Left colon (tissue), 2 donors: ENCODE results near the gene CDC14C. TPM values are rescaled to one million over a fixed set of nuclear protein-coding genes. Genes with fewer than 3 reads are reported as not detected.
"Not testable (repeated sequence)": the region's sequence is repeated elsewhere in the genome, so short reads cannot be mapped to it uniquely, and the experiment has no call there.

ENCODE experiments used
- ATAC-seq: fragments of 200-7000 bp; cut with Tn5 transposase; one replicate; pipeline ENCODE4 v1.9.1; 2020; ENCODE audit warnings: mild to moderate bottlenecking, moderate library complexity
- DNase-seq, 2 donors: peaks; one replicate each; pipeline ENCODE4 v3.0.0-alpha.2; 2020
- intact Hi-C, 2 donors: fragments of 100-400 bp; cut with DNase I in 1 of 2; cut with micrococcal nuclease in 1 of 2; formaldehyde crosslinking; loops; one replicate each; pipeline versions ENCODE4 v1.11.2 to v1.14.0; 2022; cut with DNase I, micrococcal nuclease
- long read RNA-seq: library from polyadenylated mRNA; unstranded; transcript quantifications from one replicate; pipeline ENCODE4 v2.0.0, GENCODE V29; 2021
- total RNA-seq, 2 donors: library from RNA; stranded (reverse); fragmentation: NEBNext Ultra II Directional; extraction: Animal tissue kit (Norgen Biotek cat#: 25700); gene quantifications; one replicate each; pipeline ENCODE4 v1.2.1, GENCODE V29; 2021
- donor health status: DM: no; HTN: no; CAD: no.
- donor health status: DM: yes; HTN: yes; CAD: no.

Gene CDC14C
- total RNA-seq = not detected
- long read RNA-seq = 0 reads

GRCh38 chr7:48924433-48924832 is at the start of gene CDC14C:
Gene CDC14C (plus strand): TSS chr7:48924547. CDS start chr7:48924673, 126 bp downstream.
- no peak for ATAC-seq
- intact Hi-C loops = no loop called here
- no peak for DNase-seq

- ATAC-seq = no peak
- intact Hi-C loops = no loop called here
- DNase-seq = peak in 1 of 2 donors; percentile 8
Observed at GRCh38 chr7:48875045-48875916, 49.1 kb upstream of the CDC14C start.

- ATAC-seq (no peak), DNase-seq (no peak)
- intact Hi-C loops = no loop called here
Observed at GRCh38 chr7:48876087-48876486, 48.3 kb upstream of the CDC14C start.

- ATAC-seq (no peak), DNase-seq (no peak)
- intact Hi-C loops = no loop called here
Observed at GRCh38 chr7:48880851-48881250, 43.5 kb upstream of the CDC14C start.

GRCh38 chr7:48887500-48887899 is 36.8 kb upstream of the CDC14C start:
- ATAC-seq = no peak
- DNase-seq = no peak

GRCh38 chr7:48894574-48894973 is 29.8 kb upstream of the CDC14C start:
- no peak for DNase-seq
- intact Hi-C loops = no loop called here
- ATAC-seq = no peak

More at GRCh38 chr7:48887500-48887899, 36.8 kb upstream of the CDC14C start:
- intact Hi-C loops = no loop called here

- no peak for ATAC-seq
- intact Hi-C loops = no loop called here
- no peak for DNase-seq
Observed at GRCh38 chr7:48899932-48900331, 24.4 kb upstream of the CDC14C start.

GRCh38 chr7:48901966-48902365 is 22.4 kb upstream of the CDC14C start:
- ATAC-seq = no peak
- intact Hi-C loops = no loop called here
- no peak for DNase-seq

- intact Hi-C loops = no loop called here
- no peak for ATAC-seq
Observed at GRCh38 chr7:48904975-48905374, 19.4 kb upstream of the CDC14C start.

GRCh38 chr7:48905686-48906085 is 18.7 kb upstream of the CDC14C start:
- ATAC-seq, DNase-seq, intact Hi-C loops: not testable (repeated sequence)

More at GRCh38 chr7:48904975-48905374, 19.4 kb upstream of the CDC14C start:
- no peak for DNase-seq

GRCh38 chr7:48909887-48910286 is 14.5 kb upstream of the CDC14C start:
- ATAC-seq = not testable (repeated sequence)

GRCh38 chr7:48931481-48931880 is 7.1 kb downstream of the CDC14C start:
- ATAC-seq (no peak), DNase-seq (no peak)
- intact Hi-C loops = no loop called here

More at GRCh38 chr7:48909887-48910286, 14.5 kb upstream of the CDC14C start:
- intact Hi-C loops, DNase-seq: not testable (repeated sequence)

- no peak for DNase-seq
- intact Hi-C loops = no loop called here
- ATAC-seq = no peak
Observed at GRCh38 chr7:48932126-48932910, 8.0 kb downstream of the CDC14C start.

- intact Hi-C loops = no loop called here
- ATAC-seq (no peak), DNase-seq (no peak)
Observed at GRCh38 chr7:48933549-48934085, 9.3 kb downstream of the CDC14C start.

- DNase-seq = no peak
- no peak for ATAC-seq
- intact Hi-C loops = no loop called here
Observed at GRCh38 chr7:48938539-48939295, 14.4 kb downstream of the CDC14C start.

- ATAC-seq (no peak), DNase-seq (no peak)
- intact Hi-C loops = no loop called here
Observed at GRCh38 chr7:48943279-48943990, 19.1 kb downstream of the CDC14C start.

GRCh38 chr7:48955916-48956315 is 31.6 kb downstream of the CDC14C start:
- DNase-seq = no peak
- intact Hi-C loops = no loop called here
- no peak for ATAC-seq

- intact Hi-C loops = no loop called here
- ATAC-seq (no peak), DNase-seq (no peak)
Observed at GRCh38 chr7:48959676-48960075, 35.3 kb downstream of the CDC14C start.
